Measurements from ENCODE around the gene GPATCH4. TPM values are rescaled to one million over a fixed set of nuclear protein-coding genes. Genes with fewer than 3 reads are reported as not detected.
A peak's percentile ranks its signal among the peaks of the same experiment; 100 is the strongest.
"Not testable (repeated sequence)": the region's sequence is repeated elsewhere in the genome, so short reads cannot be mapped to it uniquely, and the experiment has no call there.

GPATCH4 gene
- total RNA-seq, 1 experiment from 2014 or later: 71.7 TPM

DNA sequence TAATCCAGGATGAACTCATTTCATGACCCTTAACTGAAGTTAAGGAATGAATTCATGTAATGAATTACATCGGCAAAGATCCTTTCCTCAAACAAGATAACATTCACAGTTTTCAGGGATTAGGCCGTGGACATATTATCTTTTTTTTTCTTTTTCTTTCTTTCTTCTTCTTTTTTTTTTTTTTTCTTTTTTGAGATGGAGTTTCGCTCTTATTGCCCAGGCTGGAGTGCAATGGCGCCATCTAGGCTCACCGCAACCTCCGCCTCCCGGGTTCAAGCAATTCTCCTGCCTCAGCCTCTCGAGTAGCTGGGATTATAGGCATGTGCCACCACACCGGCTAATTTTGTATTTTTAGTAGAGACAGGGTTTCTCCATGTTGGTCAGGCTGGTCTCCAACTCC, 29.9 kb upstream of the GPATCH4 start:
- H3T11ph ChIP-seq (ENCODE audit: low read length); H3K23ac ChIP-seq (ENCODE audit: insufficient read length, low read depth, low read length); H3K4me1 ChIP-seq (ENCODE audit: insufficient read depth, low read length); H2AFZ ChIP-seq (ENCODE audit: low read length); H3K14ac ChIP-seq (ENCODE audit: insufficient read depth, low read length); H3K79me1 ChIP-seq (ENCODE audit: insufficient read depth, low read depth, low read length, poor library complexity, severe bottlenecking); H3K9me3 ChIP-seq (ENCODE audit: control insufficient read depth, low read depth, low read length); H3K23me2 ChIP-seq (ENCODE audit: insufficient read length, low read depth, low read length, poor library complexity, severe bottlenecking); H3K27me3 ChIP-seq (ENCODE audit: insufficient read depth, low read length); H3K4me3 Mint-ChIP-seq; H4K91ac ChIP-seq (ENCODE audit: insufficient read length, low read depth, low read length); H3K36me3 Mint-ChIP-seq (ENCODE audit: insufficient read depth in 1 of 3, low read depth in 3 of 3); H3K79me2 ChIP-seq (ENCODE audit: insufficient read depth, low read length); H3K4me2 ChIP-seq (ENCODE audit: insufficient read depth, insufficient read length, low read length); H3K18ac ChIP-seq (ENCODE audit: insufficient read length, low read depth, low read length); H4K8ac ChIP-seq (replicated peaks; ENCODE audit: insufficient read length, low read depth, low read length); H3K9me3 Mint-ChIP-seq; H2BK5ac ChIP-seq (ENCODE audit: insufficient read length, low read length); H2BK12ac ChIP-seq (ENCODE audit: insufficient read length, low read depth, low read length); H4K5ac ChIP-seq (ENCODE audit: insufficient read length, low read depth, low read length); H3K27ac ChIP-seq (ENCODE audit: insufficient read length, low read depth, low read length); H2BK20ac ChIP-seq (ENCODE audit: low read depth, low read length, poor library complexity, severe bottlenecking); DNase-seq; H4K20me1 ChIP-seq (ENCODE audit: control insufficient read depth, insufficient read depth, insufficient read length); H2BK15ac ChIP-seq (ENCODE audit: low read depth, low read length); H2AK5ac ChIP-seq (ENCODE audit: insufficient read length, low read length); H3K4me1 Mint-ChIP-seq; H3K9ac ChIP-seq (ENCODE audit: extremely low read depth, insufficient read length, low read length); H3K56ac ChIP-seq (ENCODE audit: insufficient read length, low read depth, low read length); H3K4ac ChIP-seq (ENCODE audit: low read depth, low read length); H3K27ac Mint-ChIP-seq; H2BK120ac ChIP-seq (ENCODE audit: low read depth, low read length, poor library complexity, severe bottlenecking): not testable (repeated sequence)
- TF ChIP-seq, protein P1, sequence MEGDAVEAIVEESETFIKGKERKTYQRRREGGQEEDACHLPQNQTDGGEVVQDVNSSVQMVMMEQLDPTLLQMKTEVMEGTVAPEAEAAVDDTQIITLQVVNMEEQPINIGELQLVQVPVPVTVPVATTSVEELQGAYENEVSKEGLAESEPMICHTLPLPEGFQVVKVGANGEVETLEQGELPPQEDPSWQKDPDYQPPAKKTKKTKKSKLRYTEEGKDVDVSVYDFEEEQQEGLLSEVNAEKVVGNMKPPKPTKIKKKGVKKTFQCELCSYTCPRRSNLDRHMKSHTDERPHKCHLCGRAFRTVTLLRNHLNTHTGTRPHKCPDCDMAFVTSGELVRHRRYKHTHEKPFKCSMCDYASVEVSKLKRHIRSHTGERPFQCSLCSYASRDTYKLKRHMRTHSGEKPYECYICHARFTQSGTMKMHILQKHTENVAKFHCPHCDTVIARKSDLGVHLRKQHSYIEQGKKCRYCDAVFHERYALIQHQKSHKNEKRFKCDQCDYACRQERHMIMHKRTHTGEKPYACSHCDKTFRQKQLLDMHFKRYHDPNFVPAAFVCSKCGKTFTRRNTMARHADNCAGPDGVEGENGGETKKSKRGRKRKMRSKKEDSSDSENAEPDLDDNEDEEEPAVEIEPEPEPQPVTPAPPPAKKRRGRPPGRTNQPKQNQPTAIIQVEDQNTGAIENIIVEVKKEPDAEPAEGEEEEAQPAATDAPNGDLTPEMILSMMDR (conservative IDR thresholded peaks at IDR 0.05): peak; percentile 54
- peaks cover 90% of the 10 kb centered on the region for H3K27me3 Mint-ChIP-seq (ENCODE audit: low read depth)
- WGBS (ENCODE audit: extremely low coverage, insufficient read length, low lambda C conversion rate): no CpG with 5 or more reads among the region's 9 CpGs
